Activated naive CD8-positive, alpha-beta T cell treated with anti-CD3 and anti-CD28 coated beads, Interleukin-2, amount 10 ng/mL, durations not matched to agents 7 days and 5 days (primary cell): ENCODE data around the gene TRIM46. TPM values are rescaled to one million over a fixed set of nuclear protein-coding genes. Genes with fewer than 3 reads are reported as not detected.
"Not testable (repeated sequence)": the region's sequence is repeated elsewhere in the genome, so short reads cannot be mapped to it uniquely, and the experiment has no call there.

Source experiments
- ATAC-seq: fragments of 150-1000 bp; cut with Tn5 transposase; one replicate; pipeline ENCODE4 v1.10.0; 2021; ENCODE audit warnings: low read depth, moderate library complexity
- POLR2A ChIA-PET: fragments of 350-600 bp; sonication (Branson Sonifier 250); formaldehyde crosslinking; loops from one replicate; lab custom pipeline; 2021; ENCODE audit warnings: antibody characterized with exemption; lab: Charles Lee
- DNase-seq: peaks from one replicate; pipeline ENCODE4 v3.0.0; 2021
- H3K27ac Mint-ChIP-seq: one replicate; pipeline ENCODE4 v1.8.0; 2022; ENCODE audit warnings: mild to moderate bottlenecking, mixed read lengths
- H3K27me3 Mint-ChIP-seq: one replicate; pipeline ENCODE4 v1.8.0; 2022; ENCODE audit warnings: mild to moderate bottlenecking, moderate library complexity, mixed read lengths
- H3K36me3 Mint-ChIP-seq: one replicate; pipeline ENCODE4 v1.8.0; 2021; ENCODE audit warnings: mild to moderate bottlenecking, mixed read lengths
- H3K4me1 Mint-ChIP-seq: one replicate; pipeline ENCODE4 v1.8.0; 2021; ENCODE audit warnings: mixed read lengths
- H3K4me3 Mint-ChIP-seq: one replicate; pipeline ENCODE4 v1.8.0; 2022; ENCODE audit warnings: mild to moderate bottlenecking, moderate library complexity, mixed read lengths
- H3K9me3 Mint-ChIP-seq: one replicate; pipeline ENCODE4 v1.8.0; 2021; ENCODE audit warnings: mixed read lengths
- total RNA-seq, 2 experiments: library from RNA; stranded (reverse); gene quantifications; one replicate each; pipeline ENCODE4 v1.2.3, GENCODE V29; 2021

Gene TRIM46
- total RNA-seq, 2 experiments from 2014 or later: 12.4 to 13.4 TPM

DNA sequence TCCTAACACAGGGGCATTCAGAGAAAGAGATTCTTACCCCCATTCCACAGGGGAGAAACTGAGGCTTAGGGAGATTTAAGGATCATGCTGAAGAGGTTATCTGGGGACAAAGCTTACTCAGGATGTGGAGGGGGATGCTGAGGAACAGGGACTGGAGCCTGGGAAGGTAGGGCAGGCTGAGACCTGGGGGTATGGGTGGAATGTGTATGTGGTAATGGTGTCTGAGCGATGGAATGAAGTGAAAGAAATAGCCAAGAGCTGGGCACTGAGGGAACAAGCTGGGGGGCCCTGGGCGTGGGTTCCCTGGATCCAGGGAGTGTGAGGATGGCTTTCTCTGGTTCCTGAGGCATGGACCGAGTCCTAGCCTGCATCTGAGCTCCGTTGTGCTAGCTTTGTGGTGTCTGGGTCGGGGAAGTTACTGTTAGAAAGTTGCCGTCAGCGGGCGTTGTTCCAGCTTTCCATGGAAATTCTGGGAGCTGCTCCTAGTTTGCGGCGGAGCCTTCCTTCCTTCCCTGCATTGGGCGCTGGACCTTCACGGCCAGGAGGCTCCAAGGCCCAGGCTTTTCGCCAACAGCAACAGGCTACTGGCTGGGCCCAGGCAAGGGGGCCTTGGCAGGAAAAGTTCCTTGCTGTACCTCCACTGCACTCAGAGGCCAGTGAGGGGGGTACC is 37.9 kb downstream of the TRIM46 start:
- ATAC-seq, POLR2A ChIA-PET, H3K27ac Mint-ChIP-seq, H3K36me3 Mint-ChIP-seq, H3K9me3 Mint-ChIP-seq, H3K4me3 Mint-ChIP-seq, DNase-seq, H3K27me3 Mint-ChIP-seq: not testable (repeated sequence)
- peaks cover 26% of the 10 kb centered on the region for H3K4me1 Mint-ChIP-seq

- H3K4me3 Mint-ChIP-seq, H3K36me3 Mint-ChIP-seq, POLR2A ChIA-PET, DNase-seq, ATAC-seq, H3K9me3 Mint-ChIP-seq, H3K27me3 Mint-ChIP-seq, H3K27ac Mint-ChIP-seq: not testable (repeated sequence)
- H3K4me1 Mint-ChIP-seq: peaks cover 22% of the 10 kb centered on the region
Measured at GRCh38 chr1:155212051-155212440, 38.4 kb downstream of the TRIM46 start.

- not testable (repeated sequence) for H3K4me3 Mint-ChIP-seq
Measured at GRCh38 chr1:155214702-155215101, 41.1 kb downstream of the TRIM46 start.

DNA sequence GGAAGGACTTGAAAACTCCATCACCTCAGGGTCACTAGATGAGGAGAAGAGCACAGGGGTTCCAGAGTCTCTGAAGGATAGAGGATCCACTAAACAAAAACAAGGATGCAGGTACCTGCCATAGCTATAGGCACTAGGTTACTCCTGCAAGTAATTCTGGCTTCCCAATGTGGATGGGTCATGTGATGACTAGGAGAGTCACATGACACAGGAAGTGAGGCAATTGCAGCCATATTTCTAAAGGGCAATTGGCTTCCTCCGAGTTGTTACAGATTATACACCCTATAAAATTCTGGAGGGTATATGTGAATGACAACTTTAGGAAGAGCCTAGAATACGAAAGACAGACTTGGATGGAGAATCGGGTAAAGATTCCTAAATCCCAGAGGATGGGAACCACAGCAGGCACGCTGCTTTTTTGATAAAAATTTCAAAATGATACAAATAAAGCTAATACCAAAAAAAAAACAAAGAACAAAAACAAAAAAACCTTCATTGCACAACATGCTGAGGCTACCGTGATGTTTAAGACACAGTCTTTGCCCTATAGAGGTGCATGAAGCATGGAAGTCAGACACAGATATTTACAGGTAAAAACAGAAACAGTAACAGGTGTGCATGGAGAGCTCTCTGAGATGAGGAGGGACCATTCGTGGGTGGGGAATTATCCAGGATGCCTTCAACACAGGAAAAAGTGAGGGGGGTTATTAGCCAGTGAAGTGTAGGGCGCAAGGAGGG is 45.4 kb downstream of the TRIM46 start:
- Mint-ChIP-seq H3K27me3 (no peaks in the 10 kb centered on the region), H3K27ac (peak overlapping the region; percentile 91), H3K36me3 (peaks cover 9% of the 10 kb centered on the region), H3K4me1 (peaks cover 24% of the 10 kb centered on the region), H3K4me3 (peak overlapping the region; percentile 68), H3K9me3 (no peaks in the 10 kb centered on the region)
- DNase-seq: no peak
- POLR2A ChIA-PET: interaction anchor here (0.5 to 2.9 kb wide), 4 partner anchors 11 to 62 kb away, joined by 4 to 17 read pairs (median 9); partner anchors contain the start of genes MTX1 and THBS3
- ATAC-seq: no peak

More at GRCh38 chr1:155214702-155215101, 41.1 kb downstream of the TRIM46 start:
- peak; percentile 20 for ATAC-seq
- POLR2A ChIA-PET, DNase-seq, H3K27me3 Mint-ChIP-seq, H3K27ac Mint-ChIP-seq, H3K9me3 Mint-ChIP-seq, H3K36me3 Mint-ChIP-seq: not testable (repeated sequence)
- H3K4me1 Mint-ChIP-seq: peaks cover 19% of the 10 kb centered on the region

DNA sequence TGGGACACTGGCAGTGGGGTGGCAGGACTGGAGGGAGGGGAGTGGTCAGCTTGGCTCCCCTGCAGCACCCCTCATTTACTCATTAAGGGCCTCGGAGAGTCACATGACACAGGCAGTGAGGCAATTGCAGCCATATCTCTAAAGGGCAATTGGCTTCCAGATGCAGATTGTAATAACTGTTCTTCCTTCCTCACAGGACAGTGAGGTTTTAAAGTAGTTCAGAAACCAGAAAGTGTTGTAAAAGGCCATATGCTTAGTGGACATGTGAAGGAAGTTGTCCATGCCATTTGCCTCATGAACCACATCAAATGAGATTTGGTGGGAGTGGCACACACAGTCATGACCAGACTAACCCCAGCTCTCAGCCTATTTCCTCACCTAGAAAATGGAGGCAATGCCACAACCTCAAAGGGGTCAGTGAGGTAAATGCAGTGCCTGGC is 46.0 kb downstream of the TRIM46 start:
- Mint-ChIP-seq H3K4me1 (peaks cover 24% of the 10 kb centered on the region), H3K27ac (peak overlapping the region; percentile 91), H3K9me3 (no peaks in the 10 kb centered on the region), H3K27me3 (no peaks in the 10 kb centered on the region), H3K4me3 (peak overlapping the region; percentile 68), H3K36me3 (peaks cover 9% of the 10 kb centered on the region)
- peak; percentile 40 for ATAC-seq
- POLR2A ChIA-PET: interaction anchor here (0.5 to 2.9 kb wide), 4 partner anchors 12 to 61 kb away, joined by 4 to 17 read pairs (median 9); partner anchors contain the start of genes MTX1 and THBS3
- no peak for DNase-seq

DNA sequence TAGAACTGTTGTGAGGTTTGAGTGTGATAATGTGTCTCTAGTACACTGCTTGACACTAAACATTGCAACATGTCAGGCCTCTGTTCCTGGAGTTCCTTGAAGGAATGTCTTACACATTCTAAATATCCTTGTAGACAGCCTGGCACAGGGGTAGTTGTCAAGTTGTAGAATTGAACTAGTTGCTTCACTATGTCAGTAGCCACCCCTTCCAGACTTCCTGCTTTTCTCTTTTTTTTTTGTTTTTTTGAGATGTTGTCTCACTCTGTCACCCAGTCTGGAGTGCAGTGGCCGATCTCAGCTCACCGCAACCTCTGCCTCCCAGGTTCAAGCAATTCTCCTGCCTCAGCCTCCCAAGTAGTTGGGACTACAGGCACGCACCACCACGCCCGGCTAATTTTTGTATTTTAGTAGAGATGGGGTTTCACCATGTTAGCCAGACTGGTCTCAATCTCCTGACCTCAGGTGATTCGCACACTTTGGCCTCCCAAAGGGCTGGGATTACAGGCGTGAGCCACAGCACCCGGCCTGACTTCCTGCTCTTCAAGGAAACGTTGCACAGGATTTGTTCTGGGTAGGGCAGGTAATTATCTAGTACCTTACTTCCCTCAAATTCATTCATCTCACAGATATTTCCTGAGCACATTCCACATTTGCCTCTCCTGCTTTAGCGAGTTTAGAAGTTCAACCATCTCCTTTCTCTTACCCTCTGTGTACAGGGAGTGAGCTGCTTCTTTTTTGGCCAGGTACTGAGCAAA is 46.7 kb downstream of the TRIM46 start:
- H3K36me3 Mint-ChIP-seq, H3K4me3 Mint-ChIP-seq, DNase-seq, ATAC-seq, H3K9me3 Mint-ChIP-seq, H3K27me3 Mint-ChIP-seq: not testable (repeated sequence)
- Mint-ChIP-seq H3K4me1 (peaks cover 23% of the 10 kb centered on the region), H3K27ac (peak overlapping the region; percentile 91)
- POLR2A ChIA-PET: interaction anchor here (2.9 kb wide), 1 partner anchor 12 kb away, joined by 17 read pairs; the partner anchor contains the start of genes MTX1 and THBS3

GRCh38 chr1:155223047-155223446 is 49.4 kb downstream of the TRIM46 start:
- Mint-ChIP-seq H3K4me1 (peaks cover 36% of the 10 kb centered on the region), H3K27ac (no peak overlapping the region), H3K36me3 (peaks cover 13% of the 10 kb centered on the region), H3K4me3 (no peak overlapping the region), H3K9me3 (no peaks in the 10 kb centered on the region), H3K27me3 (no peaks in the 10 kb centered on the region)
- POLR2A ChIA-PET: interaction anchor here (0.6 to 3.0 kb wide), 3 partner anchors 14 to 49 kb away, joined by 3 to 15 read pairs (median 3); partner anchors contain the start of genes MTX1 and THBS3
- no peak for ATAC-seq
- no peak for DNase-seq

DNA sequence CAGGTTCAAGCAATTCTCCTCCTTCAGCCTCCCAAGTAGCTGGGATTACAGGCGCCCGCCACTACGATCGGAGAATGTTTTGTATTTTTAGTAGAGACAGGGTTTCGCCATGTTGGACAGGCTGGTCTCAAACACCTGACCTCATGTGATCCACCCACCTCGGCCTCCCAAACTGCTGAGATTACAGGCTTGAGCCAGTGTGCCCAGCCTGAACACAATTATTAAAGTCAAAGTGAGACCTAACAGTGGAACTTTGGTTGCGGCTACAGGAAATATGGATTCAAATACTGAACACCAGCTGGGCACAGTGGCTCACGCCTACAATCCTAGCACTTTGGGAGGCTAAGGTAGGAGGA is 51.7 kb downstream of the TRIM46 start:
- Mint-ChIP-seq H3K4me1 (peaks cover 24% of the 10 kb centered on the region), H3K27ac (peak overlapping the region; percentile 92), H3K4me3 (peak overlapping the region; percentile 95)
- DNase-seq, ATAC-seq, H3K36me3 Mint-ChIP-seq, H3K9me3 Mint-ChIP-seq, H3K27me3 Mint-ChIP-seq: not testable (repeated sequence)
- POLR2A ChIA-PET: interaction anchor here (2.0 to 3.0 kb wide), 3 partner anchors 16 to 31 kb away, joined by 8 to 15 read pairs (median 10); partner anchors contain the start of genes MTX1 and THBS3

DNA sequence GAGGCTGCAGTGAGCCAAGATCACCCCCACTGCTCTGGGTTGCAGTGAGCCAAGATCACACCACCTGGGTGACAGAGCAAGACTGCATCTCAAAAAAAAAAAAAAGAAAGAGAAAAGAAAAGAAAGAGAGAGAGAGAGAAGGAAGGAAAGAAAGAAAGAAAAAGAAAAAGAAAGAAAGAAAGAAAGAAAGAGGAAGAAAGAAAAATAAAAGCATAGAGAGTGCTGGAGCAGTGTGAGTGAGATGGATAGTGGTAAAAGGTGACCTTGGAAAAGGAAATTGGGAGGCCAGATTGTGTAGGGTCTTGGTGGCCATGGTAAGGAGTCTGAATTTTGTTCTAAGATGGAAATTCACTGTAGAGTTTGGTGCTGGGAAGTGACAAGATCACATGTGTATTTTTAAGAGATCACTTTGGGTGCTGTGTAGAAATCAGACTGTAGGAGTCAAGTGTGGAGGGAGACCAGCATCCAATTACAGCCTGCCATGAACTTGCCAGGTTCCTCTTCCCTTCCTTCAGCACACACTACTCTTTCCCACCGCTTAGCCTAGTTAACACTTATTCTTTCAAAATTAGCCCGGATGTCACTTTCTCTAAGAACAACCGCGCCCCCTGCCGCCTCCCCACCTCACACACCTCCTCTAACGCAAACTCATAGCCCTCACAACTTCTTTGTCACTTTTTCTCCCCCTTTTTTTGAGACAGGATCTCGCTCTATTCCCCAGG is 52.7 kb downstream of the TRIM46 start:
- Mint-ChIP-seq H3K27ac (peak overlapping the region; percentile 92), H3K9me3 (no peaks in the 10 kb centered on the region)
- ATAC-seq: peak; percentile 46

DNA sequence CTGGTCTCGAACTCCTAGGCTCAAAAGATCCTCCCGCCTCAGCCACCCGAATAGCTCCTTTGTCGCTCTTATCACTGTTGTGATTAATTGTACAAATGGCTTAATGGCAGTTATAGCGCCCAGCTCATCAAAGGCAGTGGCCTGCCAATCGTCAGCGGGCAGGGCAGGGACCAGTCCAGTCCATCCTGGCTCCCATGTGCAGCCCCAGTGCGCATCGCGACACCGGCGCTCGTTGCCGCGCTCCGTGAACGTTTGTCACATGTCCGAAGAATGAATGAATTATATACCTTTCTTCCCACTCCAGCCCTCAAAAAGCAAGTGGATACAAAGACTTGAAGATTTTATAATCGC is 53.2 kb downstream of the TRIM46 start:
- H3K27me3 Mint-ChIP-seq: no peaks in the 10 kb centered on the region
- H3K27ac Mint-ChIP-seq: peak overlapping the region; percentile 92
- H3K36me3 Mint-ChIP-seq: peaks cover 10% of the 10 kb centered on the region
- no peaks in the 10 kb centered on the region for H3K9me3 Mint-ChIP-seq
- peak overlapping the region; percentile 95 for H3K4me3 Mint-ChIP-seq
- peaks cover 24% of the 10 kb centered on the region for H3K4me1 Mint-ChIP-seq
- ATAC-seq (peak; percentile 31), DNase-seq (no peak)
- POLR2A ChIA-PET: interaction anchor here (0.6 to 2.8 kb wide), 11 partner anchors 9 to 176 kb away, joined by 3 to 32 read pairs (median 12); partner anchors contain the start of genes ADAM15, KRTCAP2, MTX1 and THBS3

More for the DNA sequence above, 52.7 kb downstream of the TRIM46 start:
- Mint-ChIP-seq H3K27me3 (no peaks in the 10 kb centered on the region), H3K4me3 (peak overlapping the region; percentile 95), H3K4me1 (peaks cover 24% of the 10 kb centered on the region), H3K36me3 (peaks cover 10% of the 10 kb centered on the region)
- peak; percentile 84 for DNase-seq
- POLR2A ChIA-PET: interaction anchor here (0.7 to 3.0 kb wide), 11 partner anchors 8 to 175 kb away, joined by 3 to 32 read pairs (median 14); partner anchors contain the start of genes ADAM15, KRTCAP2, MTX1 and THBS3

DNA sequence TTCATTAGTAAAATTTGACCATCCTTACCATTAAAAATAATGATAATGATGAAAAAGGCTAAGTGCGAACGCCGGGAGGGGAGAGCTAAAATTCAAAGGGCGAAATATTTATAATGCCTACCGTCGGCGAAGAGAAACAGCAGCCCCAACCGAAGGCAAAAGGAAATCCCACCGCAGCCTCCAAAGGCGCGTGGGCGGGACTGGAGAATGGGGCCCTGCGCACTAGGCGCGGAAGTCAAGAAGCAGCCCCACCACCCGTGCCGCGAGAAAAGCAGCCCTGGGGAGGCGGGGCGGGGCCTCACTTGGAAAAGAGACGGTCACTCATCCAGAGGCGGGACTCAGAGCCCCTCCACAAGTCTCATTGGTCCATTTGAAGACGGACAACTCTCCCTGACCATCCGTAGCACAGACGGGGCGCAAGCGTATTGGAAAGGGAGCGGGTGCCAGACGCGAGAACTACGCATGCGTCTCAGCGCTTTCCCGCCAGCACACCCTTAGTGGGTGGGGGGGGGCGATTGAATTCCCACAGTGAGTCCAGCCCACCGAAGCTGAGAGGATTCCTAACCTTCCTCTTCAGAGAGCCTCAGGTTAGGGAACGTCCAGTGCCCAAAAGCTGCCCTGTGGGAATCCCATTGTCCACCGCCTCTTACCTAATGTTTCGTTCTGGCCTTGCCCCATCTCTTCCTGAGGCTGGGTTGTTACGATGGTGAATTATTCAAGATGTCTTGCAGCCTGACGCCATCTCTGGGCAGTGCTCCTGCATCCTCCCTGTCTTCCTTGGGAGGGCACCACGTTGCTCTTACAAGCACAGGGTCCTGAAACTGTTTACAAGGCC is 53.8 kb downstream of the TRIM46 start:
- Mint-ChIP-seq H3K9me3 (no peaks in the 10 kb centered on the region), H3K36me3 (peaks cover 7% of the 10 kb centered on the region), H3K27ac (peak overlapping the region; percentile 92), H3K4me1 (peaks cover 24% of the 10 kb centered on the region), H3K27me3 (no peaks in the 10 kb centered on the region), H3K4me3 (peak overlapping the region; percentile 95)
- ATAC-seq (peak; percentile 96), DNase-seq (peak; percentile 96)
- POLR2A ChIA-PET: interaction anchor here (0.6 to 2.8 kb wide), 10 partner anchors 10 to 176 kb away, joined by 3 to 32 read pairs (median 13); partner anchors contain the start of genes ADAM15, KRTCAP2, MTX1 and THBS3
